ENCODE results near the gene KYNU.

KYNU gene

DNA sequence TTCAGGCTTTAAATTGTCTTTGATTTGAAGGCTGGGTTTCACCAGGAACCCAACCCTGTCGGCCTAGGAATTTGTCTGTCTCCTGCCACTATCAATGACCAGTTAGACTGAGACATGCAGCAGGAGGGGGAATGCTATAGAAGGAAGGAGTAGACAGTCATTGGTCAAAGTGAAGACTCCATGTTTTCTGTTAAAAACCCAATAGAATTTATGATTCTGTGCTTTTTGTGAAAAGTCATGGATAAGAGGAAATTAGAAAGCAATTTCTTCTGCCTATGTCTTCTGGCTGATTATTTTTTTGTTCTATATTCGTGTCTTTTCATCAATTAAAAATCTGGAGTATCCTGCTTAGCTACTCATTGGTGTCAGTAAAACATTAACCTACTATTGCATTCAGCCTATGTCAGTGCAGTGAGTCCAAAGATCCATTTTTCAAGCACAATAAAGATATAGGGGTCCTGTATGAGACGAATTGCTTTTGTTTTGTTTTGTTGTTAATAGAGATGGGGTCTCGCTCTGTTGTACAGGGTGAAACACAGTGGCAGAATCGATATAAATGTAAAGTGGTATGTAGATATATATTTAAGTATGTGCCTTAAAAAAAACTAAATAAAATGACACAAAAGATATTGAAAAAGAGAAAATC is 7.9 kb upstream of the KYNU start:
- TF ChIP-seq CTCF (IDR thresholded peaks at IDR 0.05; ENCODE audit: control extremely low read depth, extremely low read depth, low read depth, missing control alignments) = no peak
- ChIA-PET CTCF (no interaction called here), POLR2A (no interaction called here)
- DNase-seq (ENCODE audit: extremely low spot score) = no peak

DNA sequence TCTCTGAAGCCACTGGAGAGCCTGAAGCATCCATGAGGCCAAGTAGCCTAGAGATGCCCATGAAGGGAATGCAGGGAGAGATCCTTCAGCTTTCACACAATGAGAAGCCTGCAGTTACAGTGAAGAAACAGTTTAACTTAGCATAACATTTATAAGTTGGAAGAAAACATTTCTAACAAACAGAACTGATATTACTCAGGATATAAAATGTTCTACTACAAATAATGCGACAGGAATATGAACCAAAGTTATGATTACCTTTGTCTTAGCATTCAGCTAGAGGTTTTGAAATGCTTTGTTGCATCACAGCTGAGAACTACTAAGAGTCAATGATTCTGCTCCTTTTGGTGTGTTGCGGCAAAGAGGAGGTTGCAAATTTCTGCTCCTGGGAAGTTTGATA is 6.9 kb upstream of the KYNU start:
- no peak for DNase-seq (ENCODE audit: extremely low spot score)
- ChIA-PET CTCF (no interaction called here), POLR2A (no interaction called here)
- TF ChIP-seq CTCF (IDR thresholded peaks at IDR 0.05; ENCODE audit: control extremely low read depth, extremely low read depth, low read depth, missing control alignments) = no peak

- no peak for TF ChIP-seq CTCF (IDR thresholded peaks at IDR 0.05; ENCODE audit: control extremely low read depth, extremely low read depth, low read depth, missing control alignments)
- POLR2A ChIA-PET = no interaction called here
- CTCF ChIA-PET = no interaction called here
- DNase-seq (ENCODE audit: extremely low spot score) = no peak
Observed at GRCh38 chr2:142871396-142871795, 6.1 kb upstream of the KYNU start.

- no peak for DNase-seq (ENCODE audit: extremely low spot score)
- ChIA-PET POLR2A (no interaction called here), CTCF (interaction anchor here (0.8 to 1.0 kb wide), 5 partner anchors 8 to 23 kb away, joined by 3 read pairs; no protein-coding TSS in a partner anchor)
- no peak for TF ChIP-seq CTCF (IDR thresholded peaks at IDR 0.05; ENCODE audit: control extremely low read depth, extremely low read depth, low read depth, missing control alignments)
Observed at GRCh38 chr2:142872882-142873724, 4.4 kb upstream of the KYNU start.

- CTCF ChIA-PET = interaction anchor here (0.8 to 1.2 kb wide), 2 partner anchors 8 to 41 kb away, joined by 3 read pairs; no protein-coding TSS in a partner anchor
- DNase-seq (ENCODE audit: extremely low spot score) = no peak
- TF ChIP-seq CTCF (IDR thresholded peaks at IDR 0.05; ENCODE audit: control extremely low read depth, extremely low read depth, low read depth, missing control alignments) = no peak
- POLR2A ChIA-PET = no interaction called here
Observed at GRCh38 chr2:142873831-142874287, 3.6 kb upstream of the KYNU start.

DNA sequence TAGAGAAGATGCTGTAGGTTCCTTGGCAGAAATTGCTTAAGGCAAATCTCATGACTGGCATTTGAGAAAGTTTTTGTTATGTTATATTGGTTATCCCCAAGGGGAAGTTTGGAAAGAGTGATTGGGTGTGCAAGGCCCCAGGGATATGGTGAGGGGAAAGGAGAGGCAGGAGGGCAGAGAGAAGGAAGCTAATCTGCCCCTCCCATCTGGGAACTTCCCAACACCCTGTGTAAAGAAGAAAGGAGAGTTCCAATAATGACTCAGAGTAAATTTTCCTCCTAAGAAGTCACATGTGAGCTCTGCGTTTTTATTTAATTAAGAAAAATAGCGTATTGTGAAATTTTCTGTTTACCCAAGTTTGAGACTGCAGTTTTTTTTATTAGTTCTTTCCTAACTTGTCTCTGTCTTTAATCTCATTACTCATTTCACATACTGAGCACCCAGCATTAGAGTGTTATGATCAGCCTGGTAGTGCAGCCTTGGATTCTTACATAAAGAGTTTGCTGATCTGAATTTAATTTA is 3.1 kb upstream of the KYNU start:
- no peak for DNase-seq (ENCODE audit: extremely low spot score)
- CTCF ChIA-PET = interaction anchor here (1.0 to 1.4 kb wide), 4 partner anchors 9 to 41 kb away, joined by 3 to 4 read pairs (median 3); no protein-coding TSS in a partner anchor
- no peak for TF ChIP-seq CTCF (IDR thresholded peaks at IDR 0.05; ENCODE audit: control extremely low read depth, extremely low read depth, low read depth, missing control alignments)
- POLR2A ChIA-PET = no interaction called here
